Nephron progenitor cell (in vitro differentiated cells): Measurements from ENCODE around the gene ZNF664.
A peak's percentile ranks its signal among the peaks of the same experiment; 100 is the strongest.

Experiments used
- DNase-seq: peaks from one replicate; pipeline ENCODE4 v3.0.0; 2021
- H3K27ac Mint-ChIP-seq: 2 replicates; pipeline ENCODE4 v1.8.0; 2021; ENCODE audit warnings: mild to moderate bottlenecking, moderate library complexity, mixed read lengths
- H3K27me3 Mint-ChIP-seq: 2 replicates; pipeline ENCODE4 v1.8.0; 2021; ENCODE audit warnings: mild to moderate bottlenecking, low read depth, mixed read lengths; ENCODE audit not compliant: poor library complexity
- H3K36me3 Mint-ChIP-seq: 2 replicates; pipeline ENCODE4 v1.8.0; 2021; ENCODE audit warnings: low read depth, mixed read lengths
- H3K4me1 Mint-ChIP-seq: 2 replicates; pipeline ENCODE4 v1.8.0; 2021; ENCODE audit warnings: mixed read lengths
- H3K4me3 Mint-ChIP-seq: 2 replicates; pipeline ENCODE4 v1.8.0; 2021; ENCODE audit warnings: mild to moderate bottlenecking, moderate library complexity, mixed read lengths
- H3K9me3 Mint-ChIP-seq: 2 replicates; pipeline ENCODE4 v1.8.0; 2021; ENCODE audit warnings: mild to moderate bottlenecking, moderate library complexity, mixed read lengths
- CTCF ChIP-seq: fragments of 200-600 bp; sonication (generic); IDR thresholded peaks from 2 replicates; pipeline ENCODE4 v1.5.0; 2021; ENCODE audit warnings: antibody characterized with exemption

ZNF664 gene

GRCh38 chr12:124040291-124040690 is 67.3 kb downstream of the ZNF664 start:
- peaks cover 49% of the 10 kb centered on the region for H3K4me1 Mint-ChIP-seq
- peak overlapping the region; percentile 54 for H3K27ac Mint-ChIP-seq
- peaks cover 6% of the 10 kb centered on the region for H3K27me3 Mint-ChIP-seq
- no peak for DNase-seq
- H3K36me3 Mint-ChIP-seq: no peaks in the 10 kb centered on the region
- H3K4me3 Mint-ChIP-seq: no peak overlapping the region
- TF ChIP-seq CTCF: no peak
- peaks cover 5% of the 10 kb centered on the region for H3K9me3 Mint-ChIP-seq

GRCh38 chr12:124040737-124041136 is 67.7 kb downstream of the ZNF664 start:
- peaks cover 5% of the 10 kb centered on the region for H3K9me3 Mint-ChIP-seq
- H3K4me3 Mint-ChIP-seq: no peak overlapping the region
- no peaks in the 10 kb centered on the region for H3K36me3 Mint-ChIP-seq
- no peak overlapping the region for H3K27ac Mint-ChIP-seq
- no peak for TF ChIP-seq CTCF
- H3K27me3 Mint-ChIP-seq: peaks cover 6% of the 10 kb centered on the region
- peaks cover 49% of the 10 kb centered on the region for H3K4me1 Mint-ChIP-seq
- DNase-seq: no peak

GRCh38 chr12:124041907-124042306 is 68.9 kb downstream of the ZNF664 start:
- no peak overlapping the region for H3K4me3 Mint-ChIP-seq
- peaks cover 45% of the 10 kb centered on the region for H3K4me1 Mint-ChIP-seq
- peaks cover 4% of the 10 kb centered on the region for H3K27me3 Mint-ChIP-seq
- DNase-seq: no peak
- peaks cover 9% of the 10 kb centered on the region for H3K36me3 Mint-ChIP-seq
- no peak overlapping the region for H3K27ac Mint-ChIP-seq
- no peak for TF ChIP-seq CTCF
- peaks cover 14% of the 10 kb centered on the region for H3K9me3 Mint-ChIP-seq

GRCh38 chr12:124044021-124044420 is 71.0 kb downstream of the ZNF664 start:
- Mint-ChIP-seq H3K27me3 (peaks cover 3% of the 10 kb centered on the region), H3K9me3 (peaks cover 31% of the 10 kb centered on the region)
- TF ChIP-seq CTCF: no peak

GRCh38 chr12:124044809-124045321 is 71.8 kb downstream of the ZNF664 start:
- no peak for TF ChIP-seq CTCF
- peaks cover 28% of the 10 kb centered on the region for H3K4me1 Mint-ChIP-seq
- no peak overlapping the region for H3K4me3 Mint-ChIP-seq
- no peak for DNase-seq
- H3K27me3 Mint-ChIP-seq: peaks cover 3% of the 10 kb centered on the region
- H3K27ac Mint-ChIP-seq: no peak overlapping the region
- H3K36me3 Mint-ChIP-seq: peaks cover 33% of the 10 kb centered on the region
- peaks cover 39% of the 10 kb centered on the region for H3K9me3 Mint-ChIP-seq

More at GRCh38 chr12:124044021-124044420, 71.0 kb downstream of the ZNF664 start:
- H3K4me1 Mint-ChIP-seq: peaks cover 30% of the 10 kb centered on the region
- H3K27ac Mint-ChIP-seq: no peak overlapping the region
- DNase-seq: no peak
- H3K4me3 Mint-ChIP-seq: no peak overlapping the region
- H3K36me3 Mint-ChIP-seq: peaks cover 28% of the 10 kb centered on the region

- Mint-ChIP-seq H3K27ac (peak overlapping the region; percentile 76), H3K27me3 (peaks cover 3% of the 10 kb centered on the region)
Measured at GRCh38 chr12:124045671-124046455, 72.8 kb downstream of the ZNF664 start.

More at GRCh38 chr12:124045671-124046455, 72.8 kb downstream of the ZNF664 start:
- Mint-ChIP-seq H3K4me3 (no peak overlapping the region), H3K9me3 (peaks cover 42% of the 10 kb centered on the region), H3K36me3 (peaks cover 33% of the 10 kb centered on the region), H3K4me1 (peaks cover 28% of the 10 kb centered on the region)
- no peak for DNase-seq
- no peak for TF ChIP-seq CTCF
